Naive B cell (primary cell): ENCODE data around the gene GRK5. TPM values are rescaled to one million over a fixed set of nuclear protein-coding genes. Genes with fewer than 3 reads are reported as not detected.

Source experiments
- ATAC-seq, 2 donors: fragments of 150-1000 bp; cut with Tn5 transposase; 2 replicates each; pipeline ENCODE4 v1.10.0; 2021; ENCODE audit warnings: low read depth in 2 of 2, mild to moderate bottlenecking in 2 of 2, moderate library complexity in 2 of 2
- DNase-seq: peaks from one replicate; pipeline ENCODE4 v3.0.0; 2022
- H3K27ac Mint-ChIP-seq, 6 donors: one replicate each; pipeline ENCODE4 v1.8.0; 2020 to 2022; ENCODE audit warnings: mild to moderate bottlenecking in 6 of 6, mixed read lengths in 6 of 6, moderate library complexity in 5 of 6, inconsistent platforms in 2 of 6
- H3K27me3 Mint-ChIP-seq, 3 donors: one replicate each; pipeline ENCODE4 v1.8.0; 2021 to 2022; ENCODE audit warnings: mixed read lengths in 3 of 3, mild to moderate bottlenecking in 1 of 3
- H3K36me3 Mint-ChIP-seq, 2 donors: one replicate each; pipeline ENCODE4 v1.8.0; 2020 to 2022; ENCODE audit warnings: mixed read lengths in 2 of 2, inconsistent platforms in 1 of 2, mild to moderate bottlenecking in 1 of 2
- H3K4me1 Mint-ChIP-seq, 3 donors: one replicate each; pipeline ENCODE4 v1.8.0; 2020 to 2022; ENCODE audit warnings: mixed read lengths in 3 of 3, inconsistent platforms in 1 of 3, mild to moderate bottlenecking in 1 of 3, moderate library complexity in 1 of 3
- H3K4me3 Mint-ChIP-seq, 8 donors: one replicate each; pipeline ENCODE4 v1.8.0; 2020 to 2022; ENCODE audit warnings: mild to moderate bottlenecking in 8 of 8, mixed read lengths in 8 of 8, moderate library complexity in 8 of 8, inconsistent platforms in 2 of 8
- H3K9me3 Mint-ChIP-seq, 7 donors: one replicate each; pipeline ENCODE4 v1.8.0; 2020 to 2022; ENCODE audit warnings: mixed read lengths in 7 of 7, mild to moderate bottlenecking in 5 of 7, inconsistent platforms in 2 of 7, moderate library complexity in 1 of 7
- polyA plus RNA-seq, 6 donors: library from polyadenylated mRNA; unstranded; fragments of 300-500 nt; fragmentation: Illumina TruSeq; gene quantifications; one replicate each; pipeline ENCODE4 v1.2.3, GENCODE V29; 2021; ENCODE audit warnings: low read depth in 6 of 6

Gene GRK5
- polyA plus RNA-seq, 6 donors from 2014 or later = 7.2 to 24.6 (median 13.7) TPM

DNA sequence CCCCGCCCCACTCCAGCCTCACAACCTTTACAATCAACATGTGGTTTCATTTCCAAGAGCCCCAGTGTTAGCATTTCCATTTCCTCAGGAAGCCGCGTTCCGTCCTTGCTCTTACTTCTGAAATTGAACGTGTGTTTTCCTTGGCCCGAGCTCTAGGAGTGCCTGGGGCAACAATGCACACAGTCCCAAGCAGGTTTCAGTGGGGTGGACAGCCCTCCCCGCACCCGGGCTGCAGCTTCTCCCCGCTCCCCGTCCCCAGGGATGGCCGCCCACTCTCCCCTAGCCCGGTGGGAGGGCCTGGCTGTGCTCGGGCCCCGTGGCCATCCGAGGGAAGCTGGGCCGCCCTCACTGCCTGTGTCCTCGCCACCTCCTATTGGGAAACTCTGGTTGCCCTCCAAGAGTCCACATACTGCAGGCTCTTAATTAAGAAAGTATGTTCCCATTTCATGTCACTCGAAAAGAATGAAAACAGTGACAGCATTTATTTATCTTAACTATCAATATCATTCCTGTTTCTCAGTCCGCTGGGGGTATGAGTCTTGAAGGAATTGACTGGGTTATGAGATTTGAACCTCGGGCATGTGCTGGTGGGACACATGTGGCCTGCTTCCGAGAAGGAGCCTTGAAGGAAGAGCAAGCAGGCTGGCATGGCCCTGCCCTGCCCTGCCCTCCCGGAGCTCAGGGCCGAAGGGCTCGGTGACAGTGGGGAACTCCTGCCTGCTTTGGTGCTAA lies 163.8 kb downstream of the GRK5 start:
- H3K36me3 Mint-ChIP-seq = peaks cover 0 to 17% of the 10 kb centered on the region in 2 donors
- peaks cover 0 to 13% (median 10%) of the 10 kb centered on the region in 7 donors for H3K9me3 Mint-ChIP-seq
- no peak for ATAC-seq
- no peaks in the 10 kb centered on the region for H3K27me3 Mint-ChIP-seq
- peaks cover 67 to 90% (median 74%) of the 10 kb centered on the region in 3 donors for H3K4me1 Mint-ChIP-seq
- H3K27ac Mint-ChIP-seq = peak overlapping the region; percentile 54 to 99 (median 95)
- H3K4me3 Mint-ChIP-seq = peak overlapping the region in 7 of 8 donors; percentile 31 to 98 (median 85)
- no peak for DNase-seq

DNA sequence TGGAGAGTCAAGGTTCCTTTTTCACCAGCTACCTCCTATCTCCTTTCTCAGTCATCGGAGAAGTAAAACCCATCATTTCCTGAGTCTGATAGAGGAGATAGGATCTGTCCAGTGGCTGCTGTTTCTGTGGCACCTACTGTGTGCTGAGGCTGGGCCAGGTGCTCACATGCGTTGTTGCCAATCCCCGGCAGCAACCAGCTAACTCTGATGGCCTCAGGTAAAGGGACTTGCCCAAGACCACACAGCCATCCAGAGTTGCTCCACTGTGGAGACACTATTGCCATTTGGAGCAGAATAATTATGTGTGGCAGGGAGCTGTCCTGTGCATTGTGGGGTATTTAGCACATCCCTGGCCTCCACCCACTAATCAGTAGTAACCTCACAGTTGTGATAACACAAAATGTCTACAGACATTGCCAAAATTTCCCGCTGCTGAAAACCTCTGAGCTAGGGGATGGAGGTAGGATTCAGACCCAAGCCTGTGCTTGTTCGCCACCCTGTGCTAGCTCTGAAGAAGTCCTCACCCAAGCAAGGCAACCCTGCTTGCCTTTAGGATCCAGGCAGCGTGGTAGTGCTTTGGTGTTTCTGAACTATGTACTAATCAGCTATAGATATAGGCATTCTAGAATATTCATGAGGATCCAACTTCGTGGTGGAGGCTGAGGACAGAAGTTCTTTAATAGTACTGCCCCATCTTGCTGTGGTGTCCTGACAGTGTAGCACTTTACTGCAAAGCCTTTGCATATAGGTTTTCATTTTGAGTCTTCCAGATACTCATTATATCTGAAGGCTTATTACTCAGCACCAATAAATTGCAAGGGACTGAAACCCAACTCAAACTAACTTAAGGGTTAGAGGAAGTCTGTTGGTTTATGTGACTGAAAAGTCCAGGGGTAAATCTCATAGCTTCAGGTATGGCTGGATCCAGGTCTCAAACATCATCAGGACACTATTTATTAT lies 164.6 kb downstream of the GRK5 start:
- ATAC-seq (no peak), DNase-seq (no peak)
- peaks cover 74 to 85% (median 75%) of the 10 kb centered on the region in 3 donors for H3K4me1 Mint-ChIP-seq
- H3K27me3 Mint-ChIP-seq = no peaks in the 10 kb centered on the region
- H3K4me3 Mint-ChIP-seq = peak overlapping the region in 6 of 8 donors; percentile 29 to 85 (median 69)
- H3K36me3 Mint-ChIP-seq = peaks cover 0 to 18% of the 10 kb centered on the region in 2 donors
- peaks cover 0 to 13% (median 10%) of the 10 kb centered on the region in 7 donors for H3K9me3 Mint-ChIP-seq
- H3K27ac Mint-ChIP-seq = peak overlapping the region; percentile 78 to 99 (median 96)

DNA sequence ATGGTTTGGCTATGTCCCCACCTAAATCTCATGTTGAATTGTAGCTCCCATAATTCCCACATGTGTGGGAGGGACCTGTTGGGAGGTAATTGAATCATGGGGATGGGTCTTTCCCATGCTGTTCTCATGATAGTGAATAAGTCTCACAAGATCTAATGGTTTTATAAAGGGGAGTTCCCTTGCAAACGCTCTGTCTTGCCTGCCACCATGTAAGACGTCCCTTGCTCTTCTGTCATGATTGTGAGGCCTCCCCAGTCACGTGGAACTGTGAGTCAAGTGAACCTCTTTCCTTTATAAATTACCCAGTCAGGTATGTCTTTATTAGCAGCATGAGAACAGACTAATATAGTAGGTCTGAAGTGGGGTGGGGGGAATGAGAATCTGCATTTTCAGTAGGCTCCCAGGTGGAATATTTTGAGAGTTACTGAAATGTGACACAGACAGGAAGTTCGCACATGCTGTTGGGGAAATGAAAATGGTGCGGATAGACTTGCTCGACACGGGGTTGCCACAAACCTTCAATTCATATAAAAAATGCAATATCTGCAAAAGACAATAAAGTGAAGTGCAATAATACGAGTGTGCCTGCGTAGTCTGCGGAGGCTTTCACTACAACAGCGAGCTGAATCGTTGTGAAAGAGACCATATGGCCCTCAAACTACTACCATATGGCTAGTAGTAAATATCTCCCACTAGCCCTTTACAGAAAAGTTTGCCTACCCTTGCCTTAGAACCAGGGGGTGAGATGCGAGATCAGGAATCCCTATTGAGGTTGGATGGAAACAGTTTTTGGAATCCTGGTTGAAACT lies 166.1 kb downstream of the GRK5 start:
- H3K27me3 Mint-ChIP-seq = no peaks in the 10 kb centered on the region
- H3K4me3 Mint-ChIP-seq = peak overlapping the region in 7 of 8 donors; percentile 24 to 77 (median 53)
- DNase-seq (peak; percentile 57), ATAC-seq (peak; percentile 42 to 44)
- H3K36me3 Mint-ChIP-seq = peaks cover 0 to 18% of the 10 kb centered on the region in 2 donors
- peak overlapping the region; percentile 80 to 98 (median 94) for H3K27ac Mint-ChIP-seq
- H3K4me1 Mint-ChIP-seq = peaks cover 70 to 82% (median 80%) of the 10 kb centered on the region in 3 donors
- peaks cover 0 to 13% (median 10%) of the 10 kb centered on the region in 7 donors for H3K9me3 Mint-ChIP-seq

GRCh38 chr10:119374236-119374635 lies 166.9 kb downstream of the GRK5 start:
- peaks cover 68 to 80% (median 77%) of the 10 kb centered on the region in 3 donors for H3K4me1 Mint-ChIP-seq
- H3K27me3 Mint-ChIP-seq = no peaks in the 10 kb centered on the region
- DNase-seq = no peak
- H3K36me3 Mint-ChIP-seq = peaks cover 0 to 18% of the 10 kb centered on the region in 2 donors
- peaks cover 0 to 13% (median 10%) of the 10 kb centered on the region in 7 donors for H3K9me3 Mint-ChIP-seq
- peak overlapping the region in 5 of 6 donors; percentile 34 to 97 (median 80) for H3K27ac Mint-ChIP-seq
- peak overlapping the region in 3 of 8 donors; percentile 15 to 41 (median 25) for H3K4me3 Mint-ChIP-seq
- no peak for ATAC-seq

DNA sequence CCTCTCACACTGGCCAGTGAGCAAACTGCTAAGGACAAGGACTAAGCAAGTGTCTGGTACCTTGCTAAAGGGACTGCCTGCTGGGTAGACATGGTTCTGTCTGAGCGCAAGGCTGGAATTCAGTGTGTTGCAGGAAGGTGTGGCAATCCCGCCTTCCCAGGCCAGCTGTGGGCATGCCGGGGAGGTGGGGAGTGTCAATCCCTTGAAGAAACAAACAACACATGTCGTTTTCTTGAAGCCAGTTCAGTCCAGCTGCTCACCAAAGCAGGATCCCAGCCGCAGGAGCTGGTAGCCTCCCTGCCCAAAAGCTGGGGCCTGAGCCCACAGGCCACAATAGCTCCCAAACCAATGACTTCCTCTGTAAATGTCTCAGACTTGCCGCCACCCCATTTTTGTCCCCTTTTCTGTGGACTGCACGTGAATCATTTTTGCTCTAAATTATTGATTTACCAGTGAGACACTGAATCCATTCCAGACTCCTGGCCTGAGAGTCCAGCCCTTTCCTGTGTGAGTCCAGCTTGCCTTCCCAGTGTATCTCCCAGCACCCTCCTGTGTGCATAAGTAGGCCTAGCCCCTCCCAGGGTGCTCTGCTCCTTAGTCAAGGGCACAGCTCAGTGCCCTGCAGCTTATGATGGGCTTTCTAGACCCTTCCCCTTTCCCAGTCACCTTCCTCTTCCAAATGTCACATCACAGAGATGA lies 168.4 kb downstream of the GRK5 start:
- Mint-ChIP-seq H3K27me3 (no peaks in the 10 kb centered on the region), H3K36me3 (peaks cover 7 to 18% of the 10 kb centered on the region in 2 donors), H3K4me3 (peak overlapping the region in 1 of 8 donors; percentile 54), H3K27ac (peak overlapping the region in 5 of 6 donors; percentile 64 to 97 (median 70)), H3K4me1 (peaks cover 61 to 76% (median 67%) of the 10 kb centered on the region in 3 donors), H3K9me3 (peaks cover 0 to 13% (median 10%) of the 10 kb centered on the region in 7 donors)
- ATAC-seq (no peak), DNase-seq (no peak)

- H3K9me3 Mint-ChIP-seq = peaks cover 0 to 13% (median 10%) of the 10 kb centered on the region in 7 donors
- H3K4me1 Mint-ChIP-seq = peaks cover 49 to 70% (median 60%) of the 10 kb centered on the region in 3 donors
- H3K36me3 Mint-ChIP-seq = peaks cover 9 to 20% of the 10 kb centered on the region in 2 donors
- no peaks in the 10 kb centered on the region for H3K27me3 Mint-ChIP-seq
- DNase-seq = no peak
- H3K4me3 Mint-ChIP-seq = no peak overlapping the region
- peak overlapping the region in 3 of 6 donors; percentile 8 to 74 (median 21) for H3K27ac Mint-ChIP-seq
- ATAC-seq = no peak
Observed at GRCh38 chr10:119377451-119377957, 170.1 kb downstream of the GRK5 start.

GRCh38 chr10:119377958-119378736 lies 170.8 kb downstream of the GRK5 start:
- H3K9me3 Mint-ChIP-seq = peaks cover 0 to 7% (median 4%) of the 10 kb centered on the region in 7 donors
- no peak for ATAC-seq
- H3K36me3 Mint-ChIP-seq = peaks cover 15 to 16% of the 10 kb centered on the region in 2 donors
- H3K27me3 Mint-ChIP-seq = no peaks in the 10 kb centered on the region
- peaks cover 49 to 70% (median 59%) of the 10 kb centered on the region in 3 donors for H3K4me1 Mint-ChIP-seq
- no peak for DNase-seq
- no peak overlapping the region for H3K4me3 Mint-ChIP-seq
- H3K27ac Mint-ChIP-seq = peak overlapping the region in 4 of 6 donors; percentile 10 to 63 (median 44)

DNA sequence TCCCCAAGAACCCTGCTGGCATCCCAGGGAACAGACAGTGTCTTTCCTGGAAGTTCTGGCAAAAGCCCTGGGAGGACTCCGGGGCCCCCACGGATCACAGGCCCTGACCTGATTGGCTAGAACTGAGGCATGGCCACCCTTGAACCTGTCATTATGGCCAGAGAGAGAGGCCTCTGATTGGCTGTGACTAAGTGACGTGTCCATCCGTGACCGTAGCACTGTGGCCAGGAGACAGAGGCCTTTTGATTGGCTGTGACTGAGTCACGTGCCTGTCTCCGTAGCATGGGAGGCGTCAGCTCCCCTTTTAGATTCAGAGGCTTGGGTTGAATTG lies 171.3 kb downstream of the GRK5 start:
- Mint-ChIP-seq H3K4me1 (peaks cover 49 to 70% (median 59%) of the 10 kb centered on the region in 3 donors), H3K36me3 (peaks cover 9 to 20% of the 10 kb centered on the region in 2 donors), H3K27me3 (no peaks in the 10 kb centered on the region), H3K9me3 (peaks cover 0 to 1% (median 0%) of the 10 kb centered on the region in 7 donors), H3K27ac (peak overlapping the region in 2 of 6 donors; percentile 56 to 63), H3K4me3 (no peak overlapping the region)
- DNase-seq (no peak), ATAC-seq (no peak)

DNA sequence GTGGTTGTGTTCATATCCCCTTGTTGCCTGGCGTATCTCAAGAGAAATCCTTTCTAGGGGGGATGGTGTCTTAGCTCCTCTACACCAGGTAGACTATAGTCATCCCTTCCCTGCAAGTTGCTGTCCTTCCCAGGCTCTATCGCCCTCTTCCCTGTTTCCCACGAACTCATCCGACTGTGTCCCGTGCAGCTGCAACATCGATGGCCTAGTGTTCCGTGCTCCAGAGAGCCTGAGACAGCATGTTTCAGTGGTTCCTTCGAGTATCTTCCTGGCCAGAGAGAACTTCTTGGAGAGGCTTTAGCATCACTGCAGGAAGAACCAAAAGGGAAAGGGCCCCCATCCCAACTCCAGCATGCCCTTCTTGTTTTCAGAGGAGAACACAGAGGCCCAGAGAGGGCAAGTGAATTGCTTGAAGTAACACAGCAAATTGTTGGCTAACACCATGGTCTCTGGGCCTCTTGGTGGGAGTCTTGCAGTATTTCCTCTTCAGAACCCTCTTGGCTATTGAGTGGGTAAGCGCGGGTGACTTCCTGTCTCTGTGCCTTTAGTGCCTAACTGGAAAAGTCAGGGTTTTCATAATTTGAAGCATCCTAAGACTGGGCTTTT lies 172.2 kb downstream of the GRK5 start:
- peak overlapping the region in 1 of 6 donors; percentile 6 for H3K27ac Mint-ChIP-seq
- no peaks in the 10 kb centered on the region for H3K9me3 Mint-ChIP-seq
- DNase-seq (no peak), ATAC-seq (no peak)
- H3K4me1 Mint-ChIP-seq = peaks cover 47 to 70% (median 57%) of the 10 kb centered on the region in 3 donors
- peaks cover 9 to 28% of the 10 kb centered on the region in 2 donors for H3K36me3 Mint-ChIP-seq
- H3K27me3 Mint-ChIP-seq = no peaks in the 10 kb centered on the region
- H3K4me3 Mint-ChIP-seq = no peak overlapping the region

- peak overlapping the region in 1 of 8 donors; percentile 34 for H3K4me3 Mint-ChIP-seq
- DNase-seq (no peak), ATAC-seq (no peak)
- peak overlapping the region in 5 of 6 donors; percentile 26 to 80 (median 59) for H3K27ac Mint-ChIP-seq
- H3K9me3 Mint-ChIP-seq = peaks cover 0 to 2% (median 0%) of the 10 kb centered on the region in 7 donors
- H3K4me1 Mint-ChIP-seq = peaks cover 31 to 53% (median 39%) of the 10 kb centered on the region in 3 donors
- H3K36me3 Mint-ChIP-seq = peaks cover 17 to 50% of the 10 kb centered on the region in 2 donors
- no peaks in the 10 kb centered on the region for H3K27me3 Mint-ChIP-seq
Observed at GRCh38 chr10:119383174-119383856, 175.9 kb downstream of the GRK5 start.
